ENCODE results near the gene TFF3.

TFF3 gene

DNA sequence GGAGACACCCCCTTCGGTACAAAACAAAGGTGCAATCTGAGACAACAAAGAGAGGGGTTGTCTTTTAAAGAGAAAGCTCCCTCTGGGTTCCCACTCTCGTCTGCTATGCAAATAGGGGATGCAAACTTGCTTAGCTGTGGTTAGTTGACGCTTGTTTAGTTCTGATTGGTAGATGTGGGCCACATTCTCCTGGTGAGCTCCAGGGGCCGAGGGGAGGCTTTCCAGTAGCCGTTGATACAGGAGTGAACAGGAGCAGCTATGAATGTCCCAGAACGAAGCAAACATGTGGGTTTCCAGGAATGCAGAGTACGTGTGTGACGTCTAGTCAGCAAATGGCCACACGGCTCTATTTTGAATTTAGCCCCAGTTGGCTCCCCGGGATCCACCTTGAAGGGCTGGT, 20.8 kb upstream of the TFF3 start:
- DNase-seq (ENCODE audit: low spot score) (no peak), ATAC-seq (ENCODE audit: low read depth) (no peak)
- H3K4me1 ChIP-seq (ENCODE audit: insufficient read depth, poor library complexity, severe bottlenecking): no peaks in the 10 kb centered on the region
- no peak overlapping the region for H3K4me3 ChIP-seq (ENCODE audit: severe bottlenecking)
- H3K9me3 ChIP-seq (ENCODE audit: severe bottlenecking): no peaks in the 10 kb centered on the region
- no peak overlapping the region for H3K27ac ChIP-seq (ENCODE audit: poor library complexity, severe bottlenecking)
- TF ChIP-seq, protein P1, sequence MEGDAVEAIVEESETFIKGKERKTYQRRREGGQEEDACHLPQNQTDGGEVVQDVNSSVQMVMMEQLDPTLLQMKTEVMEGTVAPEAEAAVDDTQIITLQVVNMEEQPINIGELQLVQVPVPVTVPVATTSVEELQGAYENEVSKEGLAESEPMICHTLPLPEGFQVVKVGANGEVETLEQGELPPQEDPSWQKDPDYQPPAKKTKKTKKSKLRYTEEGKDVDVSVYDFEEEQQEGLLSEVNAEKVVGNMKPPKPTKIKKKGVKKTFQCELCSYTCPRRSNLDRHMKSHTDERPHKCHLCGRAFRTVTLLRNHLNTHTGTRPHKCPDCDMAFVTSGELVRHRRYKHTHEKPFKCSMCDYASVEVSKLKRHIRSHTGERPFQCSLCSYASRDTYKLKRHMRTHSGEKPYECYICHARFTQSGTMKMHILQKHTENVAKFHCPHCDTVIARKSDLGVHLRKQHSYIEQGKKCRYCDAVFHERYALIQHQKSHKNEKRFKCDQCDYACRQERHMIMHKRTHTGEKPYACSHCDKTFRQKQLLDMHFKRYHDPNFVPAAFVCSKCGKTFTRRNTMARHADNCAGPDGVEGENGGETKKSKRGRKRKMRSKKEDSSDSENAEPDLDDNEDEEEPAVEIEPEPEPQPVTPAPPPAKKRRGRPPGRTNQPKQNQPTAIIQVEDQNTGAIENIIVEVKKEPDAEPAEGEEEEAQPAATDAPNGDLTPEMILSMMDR (IDR thresholded peaks at IDR 0.05; ENCODE audit: poor library complexity, severe bottlenecking): no peak
- H3K27me3 ChIP-seq (ENCODE audit: insufficient read depth, poor library complexity, severe bottlenecking): peaks cover 2% of the 10 kb centered on the region
- H3K36me3 ChIP-seq (ENCODE audit: low read depth): no peaks in the 10 kb centered on the region

DNA sequence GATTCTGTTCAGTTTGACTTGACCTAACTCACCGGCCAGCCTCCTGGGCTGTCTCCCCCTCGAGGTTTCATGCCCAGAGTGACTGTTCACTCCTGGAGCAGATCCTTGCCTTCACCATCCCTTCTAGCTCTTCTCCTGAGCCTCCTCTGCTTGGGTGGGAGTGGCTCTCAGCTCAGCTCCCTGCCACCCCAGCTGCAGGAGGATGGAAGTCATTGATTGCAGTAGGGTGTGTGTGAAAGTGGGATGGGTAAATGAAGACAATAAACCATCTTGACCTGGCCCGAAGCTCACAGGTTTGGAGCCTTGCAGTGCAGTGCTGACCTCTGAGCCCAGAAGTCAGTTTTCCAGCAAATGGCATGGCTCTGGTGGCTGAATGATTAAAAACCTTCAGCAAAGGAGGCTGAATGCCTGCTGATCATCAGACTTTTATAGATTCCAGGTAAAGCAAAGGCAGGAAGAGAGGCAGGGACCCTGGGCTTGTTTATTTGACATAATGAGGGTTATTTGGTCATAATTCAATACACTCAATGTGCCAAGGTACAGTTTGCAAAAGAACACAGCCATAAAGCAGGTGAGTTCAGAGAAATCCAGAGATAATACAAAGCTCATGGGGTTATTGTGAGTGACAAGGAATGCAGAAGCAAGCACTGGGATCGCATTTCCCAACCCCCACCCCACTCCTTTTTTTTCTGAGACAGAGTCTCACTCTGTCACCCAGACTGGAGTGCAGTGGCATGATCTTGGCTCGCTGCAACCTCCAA, 17.5 kb upstream of the TFF3 start:
- no peak for ATAC-seq (ENCODE audit: low read depth)
- H3K27me3 ChIP-seq (ENCODE audit: insufficient read depth, poor library complexity, severe bottlenecking): peaks cover 3% of the 10 kb centered on the region
- H3K36me3 ChIP-seq (ENCODE audit: low read depth): no peaks in the 10 kb centered on the region
- H3K9me3 ChIP-seq (ENCODE audit: severe bottlenecking): no peaks in the 10 kb centered on the region
- TF ChIP-seq, protein P1 (IDR thresholded peaks at IDR 0.05; ENCODE audit: poor library complexity, severe bottlenecking): no peak
- no peaks in the 10 kb centered on the region for H3K4me1 ChIP-seq (ENCODE audit: insufficient read depth, poor library complexity, severe bottlenecking)
- H3K27ac ChIP-seq (ENCODE audit: poor library complexity, severe bottlenecking): no peak overlapping the region
- no peak overlapping the region for H3K4me3 ChIP-seq (ENCODE audit: severe bottlenecking)
- DNase-seq (ENCODE audit: low spot score): no peak

DNA sequence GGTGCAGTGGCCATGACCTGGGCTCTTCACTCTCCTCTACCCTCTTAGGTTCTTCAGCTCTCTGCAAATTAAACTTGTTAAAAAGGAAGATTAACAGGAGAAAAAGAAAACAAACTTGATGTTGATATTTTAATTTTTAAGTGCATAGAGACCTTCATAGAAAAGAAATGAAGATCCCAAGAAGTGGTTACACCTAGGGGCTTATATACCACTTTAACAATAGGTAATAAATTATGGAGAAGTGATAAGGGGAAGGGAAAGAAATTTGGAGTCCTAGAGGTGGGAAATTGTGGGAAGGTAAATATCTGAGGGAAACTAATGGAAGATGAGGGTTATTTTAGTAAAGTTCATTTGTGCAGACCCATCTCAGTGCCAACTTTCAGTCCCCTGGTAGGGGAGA, 16.5 kb upstream of the TFF3 start:
- Histone ChIP-seq H3K36me3 (ENCODE audit: low read depth) (no peaks in the 10 kb centered on the region), H3K9me3 (ENCODE audit: severe bottlenecking) (no peaks in the 10 kb centered on the region), H3K4me1 (ENCODE audit: insufficient read depth, poor library complexity, severe bottlenecking) (no peaks in the 10 kb centered on the region), H3K27ac (ENCODE audit: poor library complexity, severe bottlenecking) (no peak overlapping the region), H3K4me3 (ENCODE audit: severe bottlenecking) (no peak overlapping the region), H3K27me3 (ENCODE audit: insufficient read depth, poor library complexity, severe bottlenecking) (peaks cover 9% of the 10 kb centered on the region)
- no peak for ATAC-seq (ENCODE audit: low read depth)
- no peak for DNase-seq (ENCODE audit: low spot score)
- TF ChIP-seq, protein P1 (IDR thresholded peaks at IDR 0.05; ENCODE audit: poor library complexity, severe bottlenecking): no peak

DNA sequence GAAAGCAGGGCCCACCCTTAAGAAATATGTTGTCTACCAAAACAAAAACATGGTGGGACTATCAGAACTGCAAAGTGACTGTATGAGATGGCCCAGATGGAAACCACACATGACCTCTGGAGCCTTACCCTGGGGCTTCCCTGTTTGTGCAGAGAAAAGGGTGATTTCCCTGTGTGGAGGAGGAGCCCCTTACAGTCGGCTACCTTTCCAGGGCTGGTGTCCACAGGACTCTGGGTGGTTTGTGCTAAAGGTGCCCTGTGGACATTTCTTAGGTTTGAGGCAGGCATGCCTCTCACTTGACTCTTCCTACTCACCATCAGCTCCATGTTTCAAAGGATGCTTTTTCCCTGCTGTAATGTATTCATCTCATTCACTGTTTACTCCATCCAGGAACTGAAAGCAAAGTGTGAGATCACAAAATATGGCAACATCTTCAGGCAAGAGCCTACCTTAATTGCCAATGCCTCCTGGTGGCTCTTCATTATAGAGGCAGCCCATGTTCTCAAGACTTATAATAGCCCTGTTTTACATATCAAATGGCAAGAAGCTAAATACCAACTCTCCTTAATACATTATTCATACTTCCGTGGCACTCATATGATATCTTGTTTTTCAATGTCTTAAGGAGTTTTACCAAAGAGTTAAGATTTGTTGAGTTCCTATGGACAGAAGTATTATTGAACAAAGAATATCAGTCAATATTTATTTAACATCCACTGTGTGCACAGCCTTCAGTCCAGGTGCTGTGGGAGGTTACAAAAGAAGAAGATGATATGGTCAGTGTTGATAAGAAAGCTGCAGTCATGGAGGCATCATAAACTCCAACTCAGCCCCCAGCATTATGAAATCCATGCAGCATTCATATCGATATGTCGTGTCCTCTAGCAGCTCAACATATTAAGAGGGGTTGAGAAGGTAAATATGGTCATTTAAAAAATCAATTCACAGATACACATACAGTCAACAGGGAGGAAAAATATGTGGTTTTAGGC, 15.5 kb upstream of the TFF3 start:
- DNase-seq (ENCODE audit: low spot score) (no peak), ATAC-seq (ENCODE audit: low read depth) (no peak)
- Histone ChIP-seq H3K27me3 (ENCODE audit: insufficient read depth, poor library complexity, severe bottlenecking) (peaks cover 9% of the 10 kb centered on the region), H3K36me3 (ENCODE audit: low read depth) (no peaks in the 10 kb centered on the region), H3K9me3 (ENCODE audit: severe bottlenecking) (no peaks in the 10 kb centered on the region), H3K4me3 (ENCODE audit: severe bottlenecking) (no peak overlapping the region), H3K4me1 (ENCODE audit: insufficient read depth, poor library complexity, severe bottlenecking) (no peaks in the 10 kb centered on the region), H3K27ac (ENCODE audit: poor library complexity, severe bottlenecking) (no peak overlapping the region)
- TF ChIP-seq, protein P1 (IDR thresholded peaks at IDR 0.05; ENCODE audit: poor library complexity, severe bottlenecking): no peak
